Hematopoietic multipotent progenitor cell (in vitro differentiated cells): ENCODE measurements around the gene SCRT2. TPM values are rescaled to one million over a fixed set of nuclear protein-coding genes. Genes with fewer than 3 reads are reported as not detected.
"Not testable (repeated sequence)": the region's sequence is repeated elsewhere in the genome, so short reads cannot be mapped to it uniquely, and the experiment has no call there.

Experiments used
- DNase-seq, 3 donors: peaks; one replicate each; pipeline ENCODE4 v3.0.0-alpha.2; 2011 to 2015; ENCODE audit warnings: low read depth in 2 of 3, low spot score in 2 of 3
- total RNA-seq: library from RNA; depleted of rRNA; stranded (reverse); fragments of >200 nt; gene quantifications from one replicate; pipeline ENCODE4 v1.2.3, GENCODE V29; 2012

SCRT2 gene
- not detected for total RNA-seq

DNA sequence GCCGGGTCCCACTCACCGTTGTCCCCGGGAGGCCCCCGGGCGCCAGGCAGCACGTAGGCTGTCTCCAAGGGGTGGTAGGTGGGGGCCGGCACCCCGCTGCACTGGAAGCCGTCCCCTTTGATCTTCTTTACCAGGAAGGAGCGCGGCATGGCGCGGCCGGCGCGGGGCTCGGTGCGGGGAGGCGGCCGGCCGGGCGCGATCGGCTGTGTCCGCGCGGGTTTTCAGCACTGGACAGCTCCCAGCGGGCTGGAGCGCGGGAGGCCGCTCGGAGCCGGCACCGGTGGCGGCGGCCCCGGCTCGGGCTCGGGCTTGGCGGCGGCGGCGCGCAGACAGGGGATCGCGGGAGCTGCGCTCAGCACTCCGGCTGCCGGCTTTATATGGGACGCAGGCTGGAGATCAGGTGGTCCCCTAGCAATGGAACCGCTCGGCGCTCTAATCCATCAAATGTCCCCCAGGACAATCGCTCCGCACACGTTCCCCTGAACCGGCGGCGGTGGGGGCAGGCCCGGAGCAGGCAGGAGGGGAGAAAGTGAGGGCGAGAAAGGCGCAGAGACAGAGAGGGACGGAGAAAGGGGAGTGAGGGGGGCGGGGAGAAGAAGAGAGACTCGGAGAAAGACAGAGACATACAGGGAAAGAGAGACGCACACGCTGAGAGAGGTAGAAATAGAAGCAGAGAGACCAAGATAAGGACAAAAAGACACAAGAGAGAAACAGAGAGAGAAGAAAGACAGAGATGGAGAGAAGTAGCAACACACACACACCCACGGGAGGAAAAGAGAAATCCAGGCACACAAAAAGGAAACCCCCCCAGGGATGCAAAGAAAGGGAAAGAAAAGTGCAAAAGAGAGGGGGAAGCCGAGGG, at the start of gene SCRT2:
TSS of gene SCRT2 (minus strand) at position 350 of the 862 bp plus-strand sequence. CDS start at position 149, 201 bp downstream.
- DNase-seq, result peak; percentile 51 to 80 (median 74)

- not testable (repeated sequence) for DNase-seq
These were observed 49.2 kb upstream of the SCRT2 start for GRCh38 chr20:724797-725196.

DNA sequence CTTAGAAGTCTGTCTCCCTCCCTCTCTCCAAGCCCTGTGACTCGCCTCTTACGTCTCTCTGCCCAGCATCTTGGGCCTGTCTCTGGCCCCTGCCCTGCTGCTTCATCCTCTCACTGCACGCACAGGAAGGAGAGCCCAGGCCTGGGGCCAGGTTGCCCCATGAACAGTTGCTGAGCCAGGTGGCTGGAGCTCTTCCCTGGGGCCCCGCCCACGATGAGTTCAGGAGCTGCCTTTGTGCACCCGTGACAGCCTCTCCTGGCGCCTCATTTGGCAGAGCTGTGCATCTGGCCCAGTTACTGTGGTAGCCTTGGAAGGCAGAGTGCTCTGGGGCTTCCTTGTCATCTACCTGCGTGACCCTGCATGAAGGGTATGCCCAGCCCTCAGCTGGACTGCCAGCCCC, 48.2 kb upstream of the SCRT2 start:
- DNase-seq, result no peak

DNA sequence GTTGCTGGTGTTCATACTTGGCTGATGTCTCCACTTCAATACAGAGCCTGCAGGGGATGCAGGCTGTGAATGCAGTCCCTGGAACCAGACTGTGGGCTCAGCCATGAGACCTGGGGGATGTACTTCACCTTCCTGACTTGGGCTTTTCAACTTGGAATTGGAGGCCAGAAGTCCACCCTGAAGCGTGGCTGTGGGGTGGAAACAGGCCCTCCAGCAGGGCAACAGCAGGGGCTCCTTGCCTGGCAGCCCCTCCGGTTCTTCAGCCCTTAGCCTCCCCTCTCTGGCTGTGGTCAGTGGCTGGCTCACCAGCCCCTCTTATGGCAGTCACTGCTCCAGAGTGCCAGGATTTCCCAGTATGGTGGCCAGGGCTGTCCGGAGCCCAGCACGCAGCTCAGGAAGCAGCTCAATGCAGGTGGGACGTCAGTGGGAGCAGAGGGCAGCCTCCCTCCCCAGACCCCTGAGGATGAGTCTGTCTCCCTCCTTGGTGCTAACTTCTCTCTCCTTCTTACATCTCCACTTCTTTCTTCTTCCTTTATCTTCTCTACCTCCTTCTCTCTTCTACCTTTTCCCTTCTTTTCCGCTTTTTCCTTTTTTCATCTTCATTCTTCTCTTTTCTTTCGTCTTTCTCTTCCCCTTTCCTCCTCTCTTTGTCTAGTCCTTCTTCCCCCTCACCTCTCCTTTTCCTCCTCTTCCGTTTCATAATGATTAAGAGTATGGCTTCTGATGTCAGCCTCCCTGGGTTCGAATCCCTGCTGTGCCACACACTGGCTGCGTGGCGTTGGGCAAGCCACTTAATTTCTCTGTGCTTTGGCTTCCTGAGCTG, 47.4 kb upstream of the SCRT2 start:
- DNase-seq, result no peak

DNA sequence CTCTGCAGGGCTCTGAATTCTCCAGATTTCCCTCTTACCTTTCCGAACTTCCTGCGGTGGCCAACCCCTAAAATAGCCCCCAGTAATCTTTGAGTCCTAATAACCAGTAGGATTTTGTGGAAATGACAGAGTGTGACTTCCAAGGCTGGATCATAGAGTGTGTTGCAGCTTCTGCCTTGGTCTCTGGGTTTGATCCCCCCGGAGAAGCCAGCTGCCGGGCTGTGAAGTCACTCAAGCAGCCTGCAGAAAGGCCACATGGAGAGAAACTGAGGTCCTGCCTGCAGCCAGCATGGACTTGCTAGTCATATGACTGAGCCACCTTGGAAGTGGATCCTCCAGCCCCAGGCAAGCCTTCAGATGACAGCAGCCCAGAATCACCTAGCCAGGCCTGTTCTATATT, 46.3 kb upstream of the SCRT2 start:
- no peak for DNase-seq

- no peak for DNase-seq
These were observed 44.2 kb upstream of the SCRT2 start for GRCh38 chr20:719816-720215.

GRCh38 chr20:719068-719467, 43.5 kb upstream of the SCRT2 start:
- DNase-seq, result no peak

DNA sequence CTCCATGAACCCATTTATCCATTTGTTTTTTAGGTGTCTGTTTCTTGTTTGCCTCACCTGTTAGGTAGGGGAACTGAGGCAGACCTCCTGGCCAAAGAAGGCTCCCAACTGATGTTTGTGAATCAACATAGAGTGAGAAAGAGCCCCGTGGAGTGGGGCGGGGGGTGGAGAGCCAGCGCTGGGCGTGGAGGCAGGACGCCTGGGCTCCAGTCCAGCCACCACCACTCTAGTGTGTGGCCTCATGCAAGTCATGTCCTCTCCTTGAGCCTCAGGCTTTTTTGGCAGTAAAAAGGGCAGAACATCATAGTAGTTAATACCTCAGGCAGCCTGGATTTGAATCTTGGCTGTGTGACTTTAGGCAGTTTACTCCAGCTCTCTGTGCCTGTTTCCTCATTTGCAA, 42.2 kb upstream of the SCRT2 start:
- DNase-seq, result no peak

DNA sequence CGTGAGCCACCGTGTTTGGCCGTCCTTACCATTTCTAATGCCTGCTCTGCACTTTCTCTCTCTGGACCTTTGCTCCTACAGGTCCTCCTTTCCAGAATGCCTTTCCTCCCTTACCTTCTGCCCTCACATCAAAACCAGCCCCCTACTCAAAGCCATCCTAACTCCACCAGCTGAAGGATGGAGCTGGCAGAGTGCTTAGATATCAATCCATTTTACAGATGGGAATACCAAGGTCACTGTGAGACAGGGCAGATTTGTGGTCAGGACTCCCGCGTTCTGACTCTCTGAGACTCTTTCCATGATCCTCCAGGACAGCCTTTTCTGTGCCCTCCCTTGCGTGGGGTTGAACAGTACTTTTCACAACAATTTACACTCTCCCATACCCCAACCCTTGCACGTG, 41.7 kb upstream of the SCRT2 start:
- no peak for DNase-seq

- DNase-seq, result no peak
These were observed 38.9 kb upstream of the SCRT2 start for GRCh38 chr20:714453-714852.

GRCh38 chr20:711576-711975, 36.0 kb upstream of the SCRT2 start:
- DNase-seq, result no peak

DNA sequence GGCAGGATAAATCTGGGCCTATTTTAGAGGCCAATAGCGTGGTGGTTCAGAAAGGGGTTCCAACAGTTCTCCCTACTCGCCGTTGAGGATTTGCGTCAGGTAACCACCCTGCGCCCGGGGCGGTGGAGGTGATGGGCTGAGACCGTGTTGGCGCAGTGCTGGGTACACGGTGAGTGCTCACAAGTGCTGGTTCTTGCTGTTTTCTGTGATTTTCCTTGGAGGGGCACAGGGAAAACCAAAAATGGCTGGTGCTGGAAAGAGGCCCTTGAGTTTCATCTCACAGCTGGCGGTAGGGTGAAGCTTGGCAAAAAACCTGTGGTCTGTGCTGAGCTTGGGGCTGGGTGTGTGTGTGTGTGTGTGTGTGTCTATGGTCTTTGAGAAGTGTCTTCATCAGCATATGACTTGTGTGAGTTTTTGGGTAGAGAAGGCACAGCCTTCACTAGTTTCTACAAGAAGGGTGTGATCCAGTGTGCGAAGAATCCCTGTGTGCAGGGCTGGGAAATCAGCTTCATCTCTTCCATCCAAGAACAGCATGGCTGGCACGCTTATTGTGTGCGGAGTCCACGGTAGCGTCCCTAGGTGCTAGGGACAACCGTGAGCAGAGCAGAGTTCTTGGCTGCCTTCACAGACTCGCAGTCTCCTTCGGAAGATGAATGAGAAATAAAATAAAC, 35.3 kb upstream of the SCRT2 start:
- no peak for DNase-seq

DNA sequence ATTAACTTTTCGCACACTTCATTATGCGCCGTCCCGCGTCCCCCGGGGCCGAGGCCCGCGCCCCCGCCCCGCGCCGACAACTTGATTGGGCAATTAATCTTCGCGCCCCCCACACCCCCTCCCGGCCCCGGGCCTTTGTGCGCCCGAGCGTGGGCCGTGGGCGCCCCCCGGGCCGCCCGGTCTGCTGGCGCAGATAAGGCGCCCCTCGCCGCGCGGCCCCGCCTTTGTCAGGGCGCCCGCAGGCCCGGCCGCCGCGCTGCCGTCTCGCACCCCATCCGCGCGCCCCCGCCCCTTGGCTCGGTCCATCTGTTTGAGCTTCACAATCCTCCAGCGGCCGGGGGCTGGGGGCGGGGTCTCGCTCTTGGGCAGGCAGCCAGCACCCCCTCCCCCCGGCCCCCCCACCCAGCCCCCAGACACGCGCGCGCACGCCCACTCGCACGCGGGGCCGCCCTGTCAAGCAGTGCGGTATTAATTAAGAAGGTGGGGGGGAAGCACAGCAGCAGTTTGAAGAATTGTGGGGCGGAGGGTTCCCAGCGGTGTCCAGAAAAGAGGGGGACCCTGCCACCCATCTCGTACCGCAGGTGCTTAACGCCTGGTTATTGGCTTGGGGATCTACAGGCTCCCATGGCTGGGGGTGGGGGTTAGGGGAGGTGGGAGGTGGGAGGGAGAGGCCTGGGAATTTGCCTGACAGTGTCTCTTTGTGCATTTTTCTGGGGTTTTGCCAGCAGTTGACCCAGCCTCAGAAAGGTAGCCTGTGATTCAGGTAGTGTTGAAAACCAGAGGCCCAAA, 34.6 kb upstream of the SCRT2 start:
- DNase-seq, result peak in 2 of 3 donors; percentile 53 to 64

GRCh38 chr20:709423-709822, 33.8 kb upstream of the SCRT2 start:
- DNase-seq, result peak in 1 of 3 donors; percentile 47

DNA sequence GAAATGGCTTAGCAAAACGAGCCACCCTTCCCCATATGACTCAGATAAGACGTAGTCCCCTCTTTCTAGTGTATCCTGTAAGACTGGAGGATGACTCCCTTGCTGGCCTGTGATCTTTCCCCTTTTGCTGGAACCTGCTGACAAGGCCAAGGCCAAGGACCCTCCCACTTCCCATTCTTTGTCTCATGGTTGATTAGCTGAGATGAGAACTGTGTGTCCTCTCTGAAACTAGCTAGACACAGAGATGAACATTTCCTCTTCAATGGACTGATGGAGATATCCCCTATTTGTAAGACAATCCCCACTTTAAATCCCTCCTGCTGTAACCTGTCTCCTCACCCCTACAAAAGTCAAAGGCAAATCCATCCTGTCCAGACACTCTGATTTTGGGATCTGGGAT, 33.4 kb upstream of the SCRT2 start:
- no peak for DNase-seq

DNA sequence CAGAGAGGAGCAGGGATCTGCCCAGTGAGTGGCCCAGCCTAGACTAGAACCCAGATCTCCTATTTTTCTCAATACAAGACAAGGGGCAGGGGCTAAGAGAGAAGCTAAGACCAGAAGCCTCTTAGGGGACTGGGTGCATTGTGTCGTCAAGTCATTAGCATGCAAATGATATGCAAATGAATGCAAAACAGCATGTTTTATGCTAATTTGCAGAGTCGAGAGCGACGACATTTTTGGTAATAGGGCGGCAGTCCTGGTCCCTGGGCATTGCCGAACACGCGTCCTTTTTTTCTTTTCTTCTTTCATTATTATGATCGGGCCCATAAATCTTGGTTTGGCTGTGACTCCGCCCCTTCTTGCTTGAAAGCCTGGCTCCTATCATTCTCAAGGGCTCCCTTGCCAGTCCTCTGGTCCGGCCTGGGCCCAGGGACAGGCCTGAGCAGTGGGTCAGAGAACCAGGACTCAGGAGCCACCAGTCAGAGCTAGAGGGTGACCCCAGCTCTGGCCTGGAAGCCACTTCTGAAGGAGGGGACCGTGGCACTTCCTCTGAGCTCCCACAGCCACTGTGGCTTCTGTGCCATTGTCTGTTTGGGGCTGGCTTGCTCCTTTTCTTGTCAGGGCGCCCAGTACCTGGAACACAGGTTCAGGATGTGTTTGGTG, 32.0 kb upstream of the SCRT2 start:
- DNase-seq, result no peak

GRCh38 chr20:706366-706885, 30.8 kb upstream of the SCRT2 start:
- no peak for DNase-seq

GRCh38 chr20:704726-705125, 29.1 kb upstream of the SCRT2 start:
- no peak for DNase-seq

DNA sequence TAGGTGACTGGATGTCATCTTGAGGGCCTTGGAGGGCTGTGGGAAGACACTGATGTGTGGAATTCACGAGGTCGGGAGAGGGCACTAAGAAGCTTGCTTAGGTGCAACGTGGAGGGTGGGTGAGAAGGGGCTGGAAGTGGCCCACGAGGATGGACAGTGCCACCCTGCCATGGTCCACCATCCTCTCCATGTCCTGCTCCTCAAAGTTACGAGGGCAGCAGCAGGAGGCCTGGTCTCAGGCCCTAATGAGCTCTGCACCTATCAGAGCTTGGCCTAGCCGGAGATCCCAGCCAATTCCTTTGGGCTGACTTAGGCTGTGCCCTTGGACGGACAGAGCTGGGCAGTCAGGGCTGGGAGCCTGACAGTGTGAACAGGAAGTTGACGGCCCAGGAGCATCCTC, 27.8 kb upstream of the SCRT2 start:
- no peak for DNase-seq

- peak in 1 of 3 donors; percentile 53 for DNase-seq
These were observed 27.4 kb upstream of the SCRT2 start for GRCh38 chr20:703006-703405.
